GM15510 (cell line): Measurements from ENCODE around the gene PRR33.

Experiments used
- POLR2A ChIP-seq: IDR thresholded peaks from 3 replicates; pipeline ENCODE4 v1.6.1; 2011; ENCODE audit warnings: borderline replicate concordance; ENCODE audit not compliant: insufficient read length; ENCODE audit errors: extremely low read depth

Gene PRR33

DNA sequence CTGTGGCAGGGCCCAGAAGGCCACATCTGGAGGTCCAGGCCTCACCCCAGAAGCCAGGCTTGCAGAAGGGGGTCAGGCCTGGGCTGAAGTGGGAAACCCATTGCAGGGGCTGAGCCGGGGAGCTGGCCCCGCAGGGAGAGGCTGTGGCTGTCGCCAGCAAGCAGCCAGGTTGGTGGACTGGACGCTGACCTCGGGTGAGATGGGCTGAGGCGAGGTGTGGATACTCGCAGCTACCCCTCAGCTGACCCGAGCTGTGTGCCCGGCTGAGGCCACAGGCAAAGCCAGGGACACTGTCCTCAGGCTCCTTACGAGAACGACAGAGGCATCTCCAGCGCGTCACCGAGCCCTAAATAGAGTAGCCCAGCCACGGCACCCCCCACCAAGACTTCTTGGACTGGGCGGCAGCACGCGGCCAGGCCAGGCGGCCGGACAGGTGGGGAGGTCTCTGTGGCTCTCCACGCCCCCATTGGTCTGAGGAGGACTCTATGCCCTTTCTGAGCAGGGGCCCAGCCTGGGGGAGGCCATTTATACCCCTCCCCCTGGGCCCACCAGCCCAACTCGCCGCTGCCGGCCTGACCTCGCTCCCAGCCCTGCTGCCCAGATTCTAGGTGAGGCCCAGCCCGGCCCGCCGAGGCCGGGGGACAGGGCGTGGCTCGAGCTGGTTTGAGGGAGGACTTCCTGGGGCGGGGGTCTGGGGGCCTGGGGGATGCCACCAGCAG, 53.1 kb downstream of the PRR33 start, which contains the start of gene TNNI2:
Gene TNNI2, plus strand, starts transcription at position 556 of the 719 bp plus-strand sequence. CDS start 716 bp downstream, outside the sequence.
- TF ChIP-seq POLR2A, result no peak
